Sigmoid colon (tissue), 7 donors: ENCODE measurements around the gene UPK1A. TPM values are rescaled to one million over a fixed set of nuclear protein-coding genes. Genes with fewer than 3 reads are reported as not detected.
A peak's percentile ranks its signal among the peaks of the same experiment; 100 is the strongest.

ENCODE experiments used
- DNase-seq: peaks from one replicate; pipeline ENCODE4 v3.0.0-alpha.2; 2019
- H3K27ac ChIP-seq, 4 donors: fragments of 200-600 bp; sonication (generic); one replicate each; pipeline ENCODE4 v1.5.1; 2016 to 2019; ENCODE audit warnings: mild to moderate bottlenecking in 1 of 4
- H3K27me3 ChIP-seq, 3 donors: fragments of 200-600 bp; sonication (generic); one replicate each; pipeline ENCODE4 v1.5.1; 2019; ENCODE audit warnings: mild to moderate bottlenecking in 1 of 3
- H3K36me3 ChIP-seq, 4 donors: fragments of 200-600 bp; sonication (generic); one replicate each; pipeline ENCODE4 v1.5.1; 2016 to 2019
- H3K4me1 ChIP-seq, 4 donors: fragments of 200-600 bp; sonication (generic); one replicate each; pipeline ENCODE4 v1.5.1; 2017 to 2019
- H3K4me3 ChIP-seq, 4 donors: fragments of 200-600 bp; sonication (generic); one replicate each; pipeline ENCODE4 v1.5.1; 2017 to 2019; ENCODE audit warnings: mild to moderate bottlenecking in 2 of 4, moderate library complexity in 1 of 4
- H3K9me3 ChIP-seq, 4 donors: fragments of 200-600 bp in 3 of 4; sonication (generic) in 3 of 4; one replicate each; pipeline versions ENCODE4 v1.5.1 to v1.6.1; 2013 to 2019
- EP300 ChIP-seq, 4 donors: sonication (generic); formaldehyde crosslinking; IDR thresholded peaks; one replicate each; pipeline ENCODE4 v1.6.1; 2017; ENCODE audit warnings: antibody characterized with exemption in 4 of 4
- POLR2A ChIP-seq, 2 donors: fragments of 450-650 bp; IDR thresholded peaks; one replicate each; pipeline ENCODE4 v1.6.1; 2016; ENCODE audit warnings: antibody characterized with exemption in 2 of 2, mild to moderate bottlenecking in 2 of 2, moderate library complexity in 2 of 2
- POLR2AphosphoS5 ChIP-seq, 4 donors: sonication (generic); formaldehyde crosslinking; IDR thresholded peaks; one replicate each; pipeline ENCODE4 v1.6.1; 2017; ENCODE audit warnings: antibody characterized with exemption in 4 of 4
- WGBS, 2 donors: extraction: QIAGEN DNeasy Blood & Tissue Kit; methylation state at CpG; one replicate each; pipeline ENCODE4 v1.1.7; 2013; 5-methylcytosine and 5-hydroxymethylcytosine counted together
- intact Hi-C: fragments of 100-400 bp; cut with DNase I; formaldehyde crosslinking; loops from one replicate; pipeline ENCODE4 v1.15.1; 2023
- polyA plus RNA-seq, 3 donors: library from polyadenylated mRNA; stranded (reverse); fragments of 200-250 nt; gene quantifications; one replicate each; pipeline ENCODE4 v1.2.3, GENCODE V29; 2013
- total RNA-seq, 4 donors: library from RNA; depleted of rRNA; stranded (reverse); fragments of >200 nt; gene quantifications; one replicate each; pipeline ENCODE4 v1.1.0, GENCODE V29; 2016
- TF ChIP-seq, protein P1 (sequence below), 4 experiments: fragments of 450-650 bp in 3 of 4; fragments of 200-600 bp in 1 of 4; IDR thresholded peaks; one replicate each; pipeline ENCODE4 v1.5.1; 2016 to 2019; ENCODE audit warnings: antibody characterized with exemption in 4 of 4, mild to moderate bottlenecking in 3 of 4, moderate library complexity in 2 of 4
- donor health status: healthy with polysubstance abuse.
- donor health status: Bipolar disorder and iron deficiency.
- donor health status: healthy.

Gene UPK1A
- total and polyA plus RNA-seq, 7 donors: 0.55 TPM; not detected in 6

DNA sequence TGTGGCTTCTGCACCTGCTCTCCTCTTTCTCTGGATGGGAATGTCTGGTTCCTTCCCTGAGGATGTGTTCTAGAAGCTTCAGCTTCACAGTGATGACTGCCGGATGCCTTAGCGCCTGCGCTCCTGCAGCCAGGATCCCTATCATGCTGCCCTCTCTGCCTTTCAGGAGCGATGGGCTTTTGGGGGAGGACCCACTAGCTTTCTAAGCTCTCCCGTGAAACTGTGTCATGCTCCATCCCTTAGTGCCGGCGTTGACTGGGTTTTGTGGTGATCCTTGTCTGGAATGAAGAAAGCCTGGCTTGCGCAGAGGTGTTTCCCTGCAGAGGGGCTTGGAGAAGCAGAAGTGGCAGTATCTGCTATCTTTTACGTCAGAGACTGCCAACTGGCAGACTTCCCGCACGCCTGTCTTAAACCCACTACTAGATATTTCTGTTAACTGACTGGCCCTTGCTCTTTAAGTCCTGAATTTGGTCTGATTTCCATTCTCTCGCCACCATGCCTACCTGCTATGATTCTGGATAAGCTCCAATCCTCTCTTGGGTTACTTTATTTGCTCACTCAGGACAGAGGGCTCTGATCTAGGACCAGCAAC, 47.7 kb downstream of the UPK1A start:
- no peak overlapping the region for H3K27ac ChIP-seq
- H3K4me1 ChIP-seq: peaks cover 0 to 22% (median 18%) of the 10 kb centered on the region in 4 donors
- H3K9me3 ChIP-seq: no peaks in the 10 kb centered on the region
- 79 to 85% methylated on average over 12 of the region's 12 CpGs for WGBS, 2 donors
- H3K4me3 ChIP-seq: no peak overlapping the region
- intact Hi-C loops: no loop called here
- H3K27me3 ChIP-seq: no peaks in the 10 kb centered on the region
- TF ChIP-seq, protein P1, sequence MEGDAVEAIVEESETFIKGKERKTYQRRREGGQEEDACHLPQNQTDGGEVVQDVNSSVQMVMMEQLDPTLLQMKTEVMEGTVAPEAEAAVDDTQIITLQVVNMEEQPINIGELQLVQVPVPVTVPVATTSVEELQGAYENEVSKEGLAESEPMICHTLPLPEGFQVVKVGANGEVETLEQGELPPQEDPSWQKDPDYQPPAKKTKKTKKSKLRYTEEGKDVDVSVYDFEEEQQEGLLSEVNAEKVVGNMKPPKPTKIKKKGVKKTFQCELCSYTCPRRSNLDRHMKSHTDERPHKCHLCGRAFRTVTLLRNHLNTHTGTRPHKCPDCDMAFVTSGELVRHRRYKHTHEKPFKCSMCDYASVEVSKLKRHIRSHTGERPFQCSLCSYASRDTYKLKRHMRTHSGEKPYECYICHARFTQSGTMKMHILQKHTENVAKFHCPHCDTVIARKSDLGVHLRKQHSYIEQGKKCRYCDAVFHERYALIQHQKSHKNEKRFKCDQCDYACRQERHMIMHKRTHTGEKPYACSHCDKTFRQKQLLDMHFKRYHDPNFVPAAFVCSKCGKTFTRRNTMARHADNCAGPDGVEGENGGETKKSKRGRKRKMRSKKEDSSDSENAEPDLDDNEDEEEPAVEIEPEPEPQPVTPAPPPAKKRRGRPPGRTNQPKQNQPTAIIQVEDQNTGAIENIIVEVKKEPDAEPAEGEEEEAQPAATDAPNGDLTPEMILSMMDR (IDR thresholded peaks at IDR 0.05): no peak
- TF ChIP-seq POLR2A (IDR thresholded peaks at IDR 0.05): no peak
- TF ChIP-seq POLR2AphosphoS5 (IDR thresholded peaks at IDR 0.05): no peak
- no peak for TF ChIP-seq EP300 (IDR thresholded peaks at IDR 0.05)
- no peak for DNase-seq
- no peaks in the 10 kb centered on the region for H3K36me3 ChIP-seq

DNA sequence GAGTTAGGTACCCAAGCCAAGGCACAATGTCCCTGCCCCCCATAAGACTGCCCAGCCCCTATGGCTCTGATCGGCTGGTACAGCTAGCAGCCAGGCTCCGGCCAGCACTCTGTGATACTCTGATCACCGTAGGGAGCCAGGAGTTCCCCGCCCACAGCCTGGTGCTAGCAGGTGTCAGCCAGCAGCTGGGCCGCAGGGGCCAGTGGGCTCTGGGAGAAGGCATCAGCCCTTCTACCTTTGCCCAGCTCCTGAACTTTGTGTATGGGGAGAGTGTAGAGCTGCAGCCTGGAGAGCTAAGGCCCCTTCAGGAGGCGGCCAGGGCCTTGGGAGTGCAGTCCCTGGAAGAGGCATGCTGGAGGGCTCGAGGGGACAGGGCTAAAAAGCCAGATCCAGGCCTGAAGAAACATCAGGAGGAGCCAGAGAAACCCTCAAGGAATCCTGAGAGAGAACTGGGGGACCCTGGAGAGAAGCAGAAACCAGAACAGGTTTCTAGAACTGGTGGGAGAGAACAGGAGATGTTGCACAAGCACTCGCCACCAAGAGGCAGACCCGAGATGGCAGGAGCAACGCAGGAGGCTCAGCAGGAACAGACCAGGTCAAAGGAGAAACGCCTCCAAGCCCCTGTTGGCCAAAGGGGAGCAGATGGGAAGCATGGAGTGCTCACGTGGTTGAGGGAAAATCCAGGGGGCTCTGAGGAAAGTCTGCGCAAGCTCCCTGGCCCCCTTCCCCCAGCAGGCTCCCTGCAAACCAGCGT, 48.5 kb downstream of the UPK1A start:
- WGBS, 2 donors: 76 to 78% methylated on average over 14 of the region's 14 CpGs
- DNase-seq: no peak
- peaks cover 0 to 30% (median 26%) of the 10 kb centered on the region in 4 donors for H3K4me1 ChIP-seq
- peaks cover 0 to 4% (median 0%) of the 10 kb centered on the region in 4 donors for H3K36me3 ChIP-seq
- no peak overlapping the region for H3K27ac ChIP-seq
- no peak overlapping the region for H3K4me3 ChIP-seq
- TF ChIP-seq POLR2AphosphoS5 (IDR thresholded peaks at IDR 0.05): no peak
- TF ChIP-seq EP300 (IDR thresholded peaks at IDR 0.05): no peak
- no peak for TF ChIP-seq POLR2A (IDR thresholded peaks at IDR 0.05)
- TF ChIP-seq, protein P1 (IDR thresholded peaks at IDR 0.05): no peak
- intact Hi-C loops: loop anchor here (5.0 kb wide), 1 partner anchor 87 kb away; the partner anchor contains the start of gene RBM42
- no peaks in the 10 kb centered on the region for H3K9me3 ChIP-seq
- no peaks in the 10 kb centered on the region for H3K27me3 ChIP-seq

DNA sequence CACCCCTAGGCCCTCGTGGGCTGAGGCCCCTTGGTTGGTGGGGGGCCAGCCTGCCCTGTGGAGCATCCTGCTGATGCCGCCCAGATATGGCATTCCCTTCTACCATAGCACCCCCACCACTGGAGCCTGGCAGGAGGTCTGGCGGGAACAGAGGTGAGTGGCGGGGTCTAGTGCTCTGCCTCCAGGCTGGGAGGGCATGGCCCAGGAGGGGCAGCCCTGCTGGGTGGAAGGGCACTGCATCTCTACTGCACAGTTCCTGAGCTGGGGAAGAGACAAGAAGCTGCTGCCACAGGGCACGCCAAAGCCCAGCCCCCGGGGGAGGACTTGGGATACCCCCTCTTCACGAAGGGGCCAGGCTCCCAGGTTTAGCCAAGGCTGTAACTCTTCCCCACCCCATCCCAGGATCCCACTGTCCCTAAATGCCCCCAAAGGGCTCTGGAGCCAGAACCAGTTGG, 49.1 kb downstream of the UPK1A start:
- H3K27ac ChIP-seq: peak overlapping the region; percentile 90 to 97 (median 93)
- intact Hi-C loops: loop anchor here (5.0 kb wide), 1 partner anchor 88 kb away; the partner anchor contains the start of gene RBM42
- DNase-seq: no peak

DNA sequence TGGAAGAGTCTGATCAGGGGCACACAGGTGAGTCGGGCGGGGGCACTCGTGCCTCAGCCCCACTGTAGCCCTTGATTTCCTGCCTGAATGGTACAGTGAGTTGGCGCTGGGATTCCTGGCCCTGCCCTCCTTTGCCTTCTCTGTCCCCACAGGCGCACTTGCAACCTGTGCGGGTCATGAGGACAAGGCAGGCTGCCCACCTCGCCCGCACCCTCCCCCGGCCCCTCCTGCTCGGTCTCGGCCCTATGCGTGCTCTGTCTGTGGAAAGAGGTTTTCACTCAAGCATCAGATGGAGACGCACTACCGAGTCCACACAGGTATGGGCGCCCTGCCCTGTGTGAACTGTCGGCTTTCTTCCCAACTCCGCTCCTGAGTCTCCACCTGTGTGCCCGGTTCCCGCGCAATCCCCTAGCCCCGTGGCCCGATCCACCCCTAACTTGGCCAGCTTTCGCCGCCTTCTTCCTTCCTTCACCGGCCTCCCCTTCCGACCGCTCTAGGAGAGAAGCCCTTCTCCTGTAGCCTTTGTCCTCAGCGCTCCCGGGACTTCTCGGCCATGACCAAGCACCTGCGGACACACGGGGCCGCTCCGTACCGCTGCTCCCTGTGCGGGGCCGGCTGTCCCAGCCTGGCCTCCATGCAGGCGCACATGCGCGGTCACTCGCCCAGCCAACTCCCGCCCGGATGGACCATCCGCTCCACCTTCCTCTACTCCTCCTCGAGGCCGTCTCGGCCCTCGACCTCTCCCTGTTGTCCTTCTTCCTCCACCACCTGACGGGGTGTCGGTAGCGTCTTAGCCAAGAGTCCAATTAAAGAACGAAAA, 49.9 kb downstream of the UPK1A start:
- peak overlapping the region; percentile 76 to 99 (median 90) for H3K4me3 ChIP-seq
- intact Hi-C loops: loop anchor here (1.0 to 5.0 kb wide), 3 partner anchors 13 to 89 kb away; partner anchors contain the start of gene RBM42
- no peaks in the 10 kb centered on the region for H3K27me3 ChIP-seq
- peaks cover under 1 to 18% (median 3%) of the 10 kb centered on the region in 4 donors for H3K36me3 ChIP-seq
- H3K4me1 ChIP-seq: peaks cover 0 to 33% (median 28%) of the 10 kb centered on the region in 4 donors
- peak overlapping the region; percentile 90 to 97 (median 93) for H3K27ac ChIP-seq
- DNase-seq: peak; percentile 83
- H3K9me3 ChIP-seq: no peaks in the 10 kb centered on the region
- TF ChIP-seq POLR2AphosphoS5 (IDR thresholded peaks at IDR 0.05) (no peak), EP300 (IDR thresholded peaks at IDR 0.05) (no peak), POLR2A (IDR thresholded peaks at IDR 0.05) (no peak)
- TF ChIP-seq, protein P1 (IDR thresholded peaks at IDR 0.05): no peak
- 1 to 3% methylated on average over 52 of the region's 52 CpGs for WGBS, 2 donors

More for the DNA sequence above, 49.1 kb downstream of the UPK1A start:
- WGBS, 2 donors: 79 to 81% methylated on average over 7 of the region's 7 CpGs
- Histone ChIP-seq H3K36me3 (peaks cover 0 to 10% (median under 1%) of the 10 kb centered on the region in 4 donors), H3K4me1 (peaks cover 0 to 33% (median 28%) of the 10 kb centered on the region in 4 donors), H3K9me3 (no peaks in the 10 kb centered on the region), H3K27me3 (no peaks in the 10 kb centered on the region), H3K4me3 (no peak overlapping the region)
- TF ChIP-seq POLR2A (IDR thresholded peaks at IDR 0.05) (no peak), POLR2AphosphoS5 (IDR thresholded peaks at IDR 0.05) (no peak), EP300 (IDR thresholded peaks at IDR 0.05) (no peak)
- TF ChIP-seq, protein P1 (IDR thresholded peaks at IDR 0.05): no peak
